OCI-LY7 (cell line): ENCODE data around the gene SDK2. TPM values are rescaled to one million over a fixed set of nuclear protein-coding genes. Genes with fewer than 3 reads are reported as not detected.

Experiments
- BruUV-seq: library from RNA; stranded (reverse); fragments of 400-500 nt; replicated peaks from 2 replicates; lab custom pipeline; 2021; lab: Mats Ljungman, UMichigan
- CTCF ChIA-PET: fragments of 300-600 bp; sonication (Branson Sonifier 250); formaldehyde crosslinking; loops from one replicate; lab custom pipeline; 2022; ENCODE audit warnings: antibody characterized with exemption; ENCODE audit not compliant: unreplicated experiment; lab: Charles Lee
- POLR2A ChIA-PET: fragments of 300-600 bp; sonication (Branson Sonifier 250); formaldehyde crosslinking; loops from one replicate; lab custom pipeline; 2022; ENCODE audit warnings: antibody characterized with exemption; lab: Charles Lee
- DNase-seq: peaks from one replicate; pipeline ENCODE4 v3.0.0-alpha.2; 2015; ENCODE audit warnings: low spot score
- H2AFZ ChIP-seq: fragments of 200-600 bp; sonication (generic), shearing (Covaris generic); 2 replicates; pipeline ENCODE4 v1.6.1; 2014; ENCODE audit warnings: mild to moderate bottlenecking, antibody characterized with exemption, low read length, moderate library complexity
- H3K27ac ChIP-seq: fragments of 200-600 bp; sonication (generic); 2 replicates; pipeline ENCODE4 v1.5.1; 2014; ENCODE audit warnings: mixed run types, low read depth, mild to moderate bottlenecking, moderate library complexity, low read length, inconsistent platforms; ENCODE audit not compliant: poor library complexity, severe bottlenecking
- H3K36me3 ChIP-seq: fragments of 200-600 bp; sonication (generic); 2 replicates; pipeline ENCODE4 v1.6.1; 2014; ENCODE audit warnings: mild to moderate bottlenecking, antibody characterized with exemption, low read length, moderate library complexity, mixed read lengths; ENCODE audit not compliant: insufficient read depth
- H3K4me1 ChIP-seq: fragments of 200-600 bp; sonication (generic); 2 replicates; pipeline ENCODE4 v1.5.1; 2014; ENCODE audit warnings: mild to moderate bottlenecking, low read length; ENCODE audit not compliant: insufficient read depth, poor library complexity, severe bottlenecking
- H3K4me2 ChIP-seq: fragments of 200-600 bp; sonication (generic); 2 replicates; pipeline ENCODE4 v1.6.1; 2014; ENCODE audit warnings: mild to moderate bottlenecking, low read length
- H3K4me3 ChIP-seq: fragments of 200-600 bp; sonication (generic); 2 replicates; pipeline ENCODE4 v1.5.1; 2014; ENCODE audit warnings: mild to moderate bottlenecking, low read depth, low read length; ENCODE audit not compliant: poor library complexity, severe bottlenecking
- H3K79me2 ChIP-seq: fragments of 200-600 bp; sonication (generic); 2 replicates; pipeline ENCODE4 v1.6.1; 2016; ENCODE audit warnings: low read depth, mild to moderate bottlenecking, low read length, moderate library complexity, mixed read lengths; ENCODE audit not compliant: insufficient read depth
- H3K9me2 ChIP-seq: fragments of 200-600 bp; sonication (generic); 2 replicates; pipeline ENCODE4 v1.6.1; 2016; ENCODE audit warnings: mild to moderate bottlenecking, low read length, mixed read lengths; ENCODE audit not compliant: insufficient read depth
- H3K9me3 ChIP-seq: fragments of 200-600 bp; sonication (generic); 2 replicates; pipeline ENCODE4 v1.6.1; 2014; ENCODE audit warnings: mild to moderate bottlenecking, mixed run types, low read length, mixed read lengths
- H4K20me1 ChIP-seq: fragments of 200-600 bp; sonication (generic); 2 replicates; pipeline ENCODE4 v1.6.1; 2014; ENCODE audit warnings: mild to moderate bottlenecking, antibody characterized with exemption, low read length, moderate library complexity, mixed read lengths; ENCODE audit not compliant: insufficient read depth
- EZH2phosphoT487 ChIP-seq: fragments of 200-600 bp; sonication (generic); IDR thresholded peaks from 2 replicates; pipeline ENCODE4 v1.6.1; 2018; ENCODE audit warnings: low read depth, borderline replicate concordance, mild to moderate bottlenecking, mixed run types, antibody characterized with exemption, low read length, moderate library complexity, mixed read lengths
- intact Hi-C: fragments of 100-400 bp; cut with micrococcal nuclease; formaldehyde crosslinking; loops from one replicate; pipeline ENCODE4 v1.10.0; 2022; ENCODE audit not compliant: unreplicated experiment
- total RNA-seq, 2 experiments: library from RNA; depleted of rRNA in 1 of 2; stranded (reverse); fragments of >200 nt in 1 of 2; shearing (Covaris generic) in 1 of 2; gene quantifications; 2 replicates each; pipeline ENCODE4 v1.2.3, GENCODE V29; 2014 to 2022
- TF ChIP-seq, protein P1 (sequence below): fragments of 200-600 bp; sonication (generic); conservative IDR thresholded peaks from 2 replicates; pipeline ENCODE4 v1.5.1; 2014; ENCODE audit warnings: mild to moderate bottlenecking, antibody characterized with exemption, low read length, moderate library complexity, mixed read lengths

The SDK2 gene
- total RNA-seq, 2 experiments from 2014 or later = 0.32 to 1.8 TPM

- H3K4me1 ChIP-seq = peaks cover 15% of the 10 kb centered on the region
- no peak for DNase-seq
- no peaks in the 10 kb centered on the region for H3K9me2 ChIP-seq
- no peak for TF ChIP-seq EZH2phosphoT487
- TF ChIP-seq, protein P1, sequence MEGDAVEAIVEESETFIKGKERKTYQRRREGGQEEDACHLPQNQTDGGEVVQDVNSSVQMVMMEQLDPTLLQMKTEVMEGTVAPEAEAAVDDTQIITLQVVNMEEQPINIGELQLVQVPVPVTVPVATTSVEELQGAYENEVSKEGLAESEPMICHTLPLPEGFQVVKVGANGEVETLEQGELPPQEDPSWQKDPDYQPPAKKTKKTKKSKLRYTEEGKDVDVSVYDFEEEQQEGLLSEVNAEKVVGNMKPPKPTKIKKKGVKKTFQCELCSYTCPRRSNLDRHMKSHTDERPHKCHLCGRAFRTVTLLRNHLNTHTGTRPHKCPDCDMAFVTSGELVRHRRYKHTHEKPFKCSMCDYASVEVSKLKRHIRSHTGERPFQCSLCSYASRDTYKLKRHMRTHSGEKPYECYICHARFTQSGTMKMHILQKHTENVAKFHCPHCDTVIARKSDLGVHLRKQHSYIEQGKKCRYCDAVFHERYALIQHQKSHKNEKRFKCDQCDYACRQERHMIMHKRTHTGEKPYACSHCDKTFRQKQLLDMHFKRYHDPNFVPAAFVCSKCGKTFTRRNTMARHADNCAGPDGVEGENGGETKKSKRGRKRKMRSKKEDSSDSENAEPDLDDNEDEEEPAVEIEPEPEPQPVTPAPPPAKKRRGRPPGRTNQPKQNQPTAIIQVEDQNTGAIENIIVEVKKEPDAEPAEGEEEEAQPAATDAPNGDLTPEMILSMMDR = no peak
- H3K79me2 ChIP-seq = no peaks in the 10 kb centered on the region
- no TSS peak for BruUV-seq
- intact Hi-C loops = no loop called here
- ChIA-PET POLR2A (interaction anchor here (0.6 kb wide), 1 partner anchor 781 kb away, joined by 4 read pairs; no protein-coding TSS in a partner anchor), CTCF (no interaction called here)
- no peak overlapping the region for H2AFZ ChIP-seq
- no peaks in the 10 kb centered on the region for H3K36me3 ChIP-seq
- H4K20me1 ChIP-seq = no peaks in the 10 kb centered on the region
- H3K9me3 ChIP-seq = no peaks in the 10 kb centered on the region
- no peak overlapping the region for H3K4me3 ChIP-seq
- H3K4me2 ChIP-seq = no peak overlapping the region
- H3K27ac ChIP-seq = no peak overlapping the region
Observed at GRCh38 chr17:73465953-73466230, 178.4 kb downstream of the SDK2 start.

GRCh38 chr17:73465130-73465952, 178.9 kb downstream of the SDK2 start:
- Histone ChIP-seq H3K4me1 (peaks cover 15% of the 10 kb centered on the region), H3K36me3 (no peaks in the 10 kb centered on the region), H3K4me3 (no peak overlapping the region), H2AFZ (no peak overlapping the region), H3K4me2 (no peak overlapping the region), H3K27ac (no peak overlapping the region), H3K9me3 (no peaks in the 10 kb centered on the region), H3K79me2 (no peaks in the 10 kb centered on the region), H3K9me2 (no peaks in the 10 kb centered on the region), H4K20me1 (no peaks in the 10 kb centered on the region)
- no peak for TF ChIP-seq EZH2phosphoT487
- TF ChIP-seq, protein P1 = no peak
- POLR2A ChIA-PET = interaction anchor here (0.6 kb wide), 1 partner anchor 781 kb away, joined by 4 read pairs; no protein-coding TSS in a partner anchor
- CTCF ChIA-PET = no interaction called here
- intact Hi-C loops = no loop called here
- BruUV-seq = no TSS peak
- no peak for DNase-seq

DNA sequence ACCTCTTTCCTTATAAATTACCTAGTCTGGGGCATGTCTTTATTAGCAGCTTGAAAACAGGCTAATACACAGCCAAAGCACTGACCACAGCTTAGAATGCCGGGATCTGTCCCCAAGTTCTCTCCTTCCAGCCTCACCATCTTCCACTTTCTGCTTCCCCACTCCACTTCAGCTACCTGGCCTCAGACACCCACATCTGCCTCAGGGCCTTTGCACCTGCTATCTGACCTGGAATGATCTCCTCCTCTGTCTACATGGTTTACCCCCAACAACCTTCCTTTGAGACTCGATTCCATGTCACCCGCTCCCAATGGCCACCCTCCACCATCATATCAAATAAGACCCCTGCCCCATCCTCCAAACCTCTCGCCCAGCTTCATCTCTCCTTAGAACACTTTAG, 179.8 kb downstream of the SDK2 start:
- Histone ChIP-seq H3K9me2 (no peaks in the 10 kb centered on the region), H3K36me3 (no peaks in the 10 kb centered on the region), H2AFZ (no peak overlapping the region), H3K4me2 (no peak overlapping the region), H4K20me1 (no peaks in the 10 kb centered on the region), H3K4me1 (peaks cover 15% of the 10 kb centered on the region), H3K4me3 (no peak overlapping the region), H3K9me3 (no peaks in the 10 kb centered on the region), H3K79me2 (no peaks in the 10 kb centered on the region), H3K27ac (no peak overlapping the region)
- no peak for TF ChIP-seq EZH2phosphoT487
- TF ChIP-seq, protein P1 = no peak
- CTCF ChIA-PET = no interaction called here
- DNase-seq = no peak
- intact Hi-C loops = no loop called here
- POLR2A ChIA-PET = no interaction called here
- no TSS peak for BruUV-seq
